Right atrium auricular region (tissue), 2 donors: ENCODE measurements around the gene SLC22A9. TPM values are rescaled to one million over a fixed set of nuclear protein-coding genes. Genes with fewer than 3 reads are reported as not detected.
"Not testable (repeated sequence)": the region's sequence is repeated elsewhere in the genome, so short reads cannot be mapped to it uniquely, and the experiment has no call there.

Source experiments
- DNase-seq: peaks from one replicate; pipeline ENCODE4 v3.0.0-alpha.2; 2019; ENCODE audit warnings: low spot score
- H3K27ac ChIP-seq, 2 donors: fragments of 200-600 bp; sonication (generic); 1 replicate in 1 of 2; 2 replicates in 1 of 2; pipeline ENCODE4 v1.5.1; 2016 to 2019
- H3K27me3 ChIP-seq, 2 donors: fragments of 200-600 bp; sonication (generic); one replicate each; pipeline versions ENCODE4 v1.5.1 to v1.6.0; 2017 to 2019
- H3K36me3 ChIP-seq: fragments of 200-600 bp; sonication (generic); one replicate; pipeline ENCODE4 v1.5.1; 2016
- H3K4me1 ChIP-seq, 2 donors: fragments of 200-600 bp; sonication (generic); one replicate each; pipeline versions ENCODE4 v1.5.1 to v1.6.0; 2017 to 2019
- H3K4me3 ChIP-seq, 2 donors: fragments of 200-600 bp; sonication (generic); 1 replicate in 1 of 2; 2 replicates in 1 of 2; pipeline ENCODE4 v1.5.1; 2017 to 2019; ENCODE audit warnings: mild to moderate bottlenecking in 1 of 2, moderate library complexity in 1 of 2
- H3K9me3 ChIP-seq, 2 donors: fragments of 200-600 bp; sonication (generic); one replicate each; pipeline ENCODE4 v1.5.1; 2019
- total RNA-seq, 2 donors: library from RNA; depleted of rRNA; stranded (reverse); fragments of >200 nt; gene quantifications; one replicate each; pipeline ENCODE4 v1.1.0, GENCODE V29; 2016
- TF ChIP-seq, protein P1 (sequence below), 2 donors: fragments of 200-600 bp; sonication (generic); IDR thresholded peaks; one replicate each; pipeline ENCODE4 v1.5.1; 2019; ENCODE audit warnings: antibody characterized with exemption in 2 of 2

Gene SLC22A9
- total RNA-seq, 2 donors from 2014 or later, result not detected

DNA sequence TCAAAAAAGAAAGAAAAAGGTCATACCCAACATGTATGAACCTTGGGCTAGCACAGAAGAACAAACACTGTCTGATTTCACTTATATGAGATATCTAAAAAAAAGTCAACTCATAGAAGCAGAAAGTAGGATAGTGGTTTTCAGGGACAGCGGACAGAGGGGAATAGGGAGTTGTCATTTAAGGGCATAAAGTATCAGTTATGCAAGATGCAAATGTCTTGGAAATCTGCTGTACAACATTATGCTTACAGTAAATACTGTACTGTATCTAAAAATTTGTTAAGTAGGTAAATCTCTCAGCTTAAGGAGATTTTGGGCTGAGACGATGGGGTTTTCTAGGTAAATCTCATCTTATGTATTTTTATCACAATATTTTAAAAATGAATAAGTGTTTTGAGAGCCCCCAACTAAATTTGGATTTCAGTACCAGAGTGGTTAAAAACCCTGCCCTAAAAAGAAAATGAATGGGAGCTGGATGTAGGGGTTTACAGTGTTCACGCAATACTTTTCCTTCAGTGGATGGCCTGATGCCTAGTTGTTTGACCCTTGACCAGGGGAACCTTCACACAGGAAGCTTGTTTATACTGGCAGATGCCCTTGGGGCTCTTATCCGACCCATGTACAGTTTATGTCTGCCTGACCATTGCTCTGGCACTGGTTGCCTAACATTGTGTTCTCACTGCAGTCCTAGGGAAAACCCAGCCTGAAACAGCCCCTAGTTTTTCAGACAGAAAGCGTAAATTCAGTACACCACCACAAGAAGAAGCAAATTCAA lies 34.8 kb downstream of the SLC22A9 start:
- no peaks in the 10 kb centered on the region for H3K36me3 ChIP-seq
- H3K9me3 ChIP-seq, result no peaks in the 10 kb centered on the region
- no peak for DNase-seq
- no peaks in the 10 kb centered on the region for H3K27me3 ChIP-seq
- TF ChIP-seq, protein P1, sequence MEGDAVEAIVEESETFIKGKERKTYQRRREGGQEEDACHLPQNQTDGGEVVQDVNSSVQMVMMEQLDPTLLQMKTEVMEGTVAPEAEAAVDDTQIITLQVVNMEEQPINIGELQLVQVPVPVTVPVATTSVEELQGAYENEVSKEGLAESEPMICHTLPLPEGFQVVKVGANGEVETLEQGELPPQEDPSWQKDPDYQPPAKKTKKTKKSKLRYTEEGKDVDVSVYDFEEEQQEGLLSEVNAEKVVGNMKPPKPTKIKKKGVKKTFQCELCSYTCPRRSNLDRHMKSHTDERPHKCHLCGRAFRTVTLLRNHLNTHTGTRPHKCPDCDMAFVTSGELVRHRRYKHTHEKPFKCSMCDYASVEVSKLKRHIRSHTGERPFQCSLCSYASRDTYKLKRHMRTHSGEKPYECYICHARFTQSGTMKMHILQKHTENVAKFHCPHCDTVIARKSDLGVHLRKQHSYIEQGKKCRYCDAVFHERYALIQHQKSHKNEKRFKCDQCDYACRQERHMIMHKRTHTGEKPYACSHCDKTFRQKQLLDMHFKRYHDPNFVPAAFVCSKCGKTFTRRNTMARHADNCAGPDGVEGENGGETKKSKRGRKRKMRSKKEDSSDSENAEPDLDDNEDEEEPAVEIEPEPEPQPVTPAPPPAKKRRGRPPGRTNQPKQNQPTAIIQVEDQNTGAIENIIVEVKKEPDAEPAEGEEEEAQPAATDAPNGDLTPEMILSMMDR (IDR thresholded peaks at IDR 0.05), result no peak
- no peaks in the 10 kb centered on the region for H3K4me1 ChIP-seq
- no peak overlapping the region for H3K4me3 ChIP-seq
- no peak overlapping the region for H3K27ac ChIP-seq

DNA sequence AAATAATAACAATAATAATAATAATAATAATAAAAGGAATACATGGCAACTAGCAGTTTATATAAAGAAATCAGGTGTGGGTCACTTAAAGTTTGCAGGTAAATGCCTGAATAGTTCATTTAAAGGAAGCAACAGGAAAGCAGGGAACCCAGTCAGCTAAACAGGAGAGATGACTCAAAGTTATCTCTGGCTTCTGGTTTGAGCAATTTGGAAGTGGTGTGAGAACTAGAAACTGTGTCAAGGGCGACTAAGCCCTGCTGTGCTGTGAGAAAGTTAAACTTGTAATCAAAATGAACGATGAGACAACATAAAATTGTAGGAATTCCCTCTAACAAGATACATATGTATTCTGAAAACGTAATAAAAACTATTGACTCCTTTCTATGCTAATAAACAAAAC lies 35.5 kb downstream of the SLC22A9 start:
- Histone ChIP-seq H3K27ac (no peak overlapping the region), H3K9me3 (no peaks in the 10 kb centered on the region), H3K27me3 (no peaks in the 10 kb centered on the region), H3K36me3 (no peaks in the 10 kb centered on the region), H3K4me1 (no peaks in the 10 kb centered on the region), H3K4me3 (no peak overlapping the region)
- DNase-seq, result no peak
- TF ChIP-seq, protein P1 (IDR thresholded peaks at IDR 0.05), result no peak

- no peaks in the 10 kb centered on the region for H3K27me3 ChIP-seq
- no peaks in the 10 kb centered on the region for H3K36me3 ChIP-seq
- no peak for DNase-seq
- TF ChIP-seq, protein P1 (IDR thresholded peaks at IDR 0.05), result no peak
- H3K4me3 ChIP-seq, result no peak overlapping the region
- no peak overlapping the region for H3K27ac ChIP-seq
- no peaks in the 10 kb centered on the region for H3K9me3 ChIP-seq
- no peaks in the 10 kb centered on the region for H3K4me1 ChIP-seq
These were observed 36.9 kb downstream of the SLC22A9 start for GRCh38 chr11:63406458-63406857.

DNA sequence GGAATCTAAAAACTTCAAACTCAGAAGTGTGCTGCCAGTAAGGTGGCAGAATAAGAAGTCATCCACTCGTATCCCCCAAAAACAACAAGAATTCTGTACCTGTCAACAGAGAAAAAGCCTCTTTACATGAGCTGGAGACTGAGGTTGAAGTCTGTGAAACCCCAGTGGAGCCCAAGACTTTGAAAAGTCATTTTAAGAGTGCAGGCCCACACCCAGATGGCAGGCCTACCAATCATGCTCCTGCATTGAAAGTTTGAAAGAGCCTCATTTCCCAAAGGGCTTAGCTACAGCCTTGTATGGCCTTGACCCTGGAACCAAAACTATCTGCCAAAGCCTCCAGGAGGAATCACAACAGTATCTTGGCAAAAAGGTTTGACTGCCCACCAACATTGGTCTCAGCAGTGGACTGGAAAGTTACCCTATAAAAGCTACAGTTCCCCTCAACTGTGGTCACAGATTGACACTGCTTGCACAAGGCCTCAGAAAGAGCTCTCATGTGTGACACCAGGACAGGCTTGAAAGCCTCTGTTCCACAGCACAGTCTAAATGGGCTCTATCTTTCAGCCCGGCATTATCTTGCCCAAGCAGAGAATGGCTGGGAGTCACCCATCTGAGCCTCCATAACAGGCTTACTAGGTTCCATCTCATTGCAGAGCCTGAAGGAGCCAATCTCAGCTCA lies 47.7 kb downstream of the SLC22A9 start:
- no peaks in the 10 kb centered on the region for H3K27me3 ChIP-seq
- TF ChIP-seq, protein P1 (IDR thresholded peaks at IDR 0.05), result no peak
- no peak for DNase-seq

GRCh38 chr11:63427971-63428508 lies 58.5 kb downstream of the SLC22A9 start:
- DNase-seq, result no peak
- Histone ChIP-seq H3K36me3 (no peaks in the 10 kb centered on the region), H3K27ac (no peak overlapping the region), H3K4me1 (no peaks in the 10 kb centered on the region), H3K4me3 (no peak overlapping the region), H3K27me3 (no peaks in the 10 kb centered on the region), H3K9me3 (no peaks in the 10 kb centered on the region)
- TF ChIP-seq, protein P1 (IDR thresholded peaks at IDR 0.05), result no peak

More for the DNA sequence above, 47.7 kb downstream of the SLC22A9 start:
- Histone ChIP-seq H3K9me3 (no peaks in the 10 kb centered on the region), H3K4me1 (no peaks in the 10 kb centered on the region), H3K36me3 (no peaks in the 10 kb centered on the region), H3K27ac (no peak overlapping the region), H3K4me3 (no peak overlapping the region)

- not testable (repeated sequence) for DNase-seq, H3K27me3 ChIP-seq, H3K36me3 ChIP-seq
These were observed 61.1 kb downstream of the SLC22A9 start for GRCh38 chr11:63430731-63431130.

GRCh38 chr11:63435351-63435750 lies 65.8 kb downstream of the SLC22A9 start:
- H3K4me3 ChIP-seq, H3K36me3 ChIP-seq, H3K27me3 ChIP-seq, H3K9me3 ChIP-seq, DNase-seq, H3K27ac ChIP-seq, H3K4me1 ChIP-seq: not testable (repeated sequence)

More at GRCh38 chr11:63430731-63431130, 61.1 kb downstream of the SLC22A9 start:
- H3K27ac ChIP-seq, H3K4me1 ChIP-seq, H3K4me3 ChIP-seq, H3K9me3 ChIP-seq: not testable (repeated sequence)

DNA sequence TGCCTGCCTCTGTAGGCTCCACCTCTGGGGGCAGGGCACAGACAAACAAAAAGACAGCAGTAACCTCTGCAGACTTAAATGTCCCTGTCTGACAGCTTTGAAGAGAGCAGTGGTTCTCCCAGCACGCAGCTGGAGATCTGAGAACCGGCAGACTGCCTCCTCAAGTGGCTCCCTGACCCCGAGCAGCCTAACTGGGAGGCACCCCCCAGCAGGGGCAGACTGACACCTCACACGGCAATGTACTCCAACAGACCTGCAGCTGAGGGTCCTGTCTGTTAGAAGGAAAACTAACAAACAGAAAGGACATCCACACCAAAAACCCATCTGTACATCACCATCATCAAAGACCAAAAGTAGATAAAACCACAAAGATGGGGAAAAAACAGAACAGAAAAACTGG lies 66.2 kb downstream of the SLC22A9 start:
- H3K4me3 ChIP-seq, H3K27me3 ChIP-seq, H3K36me3 ChIP-seq, H3K4me1 ChIP-seq, H3K27ac ChIP-seq, DNase-seq, H3K9me3 ChIP-seq: not testable (repeated sequence)
